Measurements from ENCODE around the gene FUZ.

GRCh38 chr19:49831592-49831991 is 18.5 kb upstream of the FUZ start:
- TF ChIP-seq CTCF (conservative IDR thresholded peaks at IDR 0.05; ENCODE audit: low read depth, low read length) (no peak), EZH2phosphoT487 (IDR thresholded peaks at IDR 0.05; ENCODE audit: borderline replicate concordance, low read length) (no peak)

Data from PC-3 (cell line).